GM13976 (cell line): ENCODE data around the gene MYLIP.

Experiments
- DNase-seq: peaks from one replicate; pipeline ENCODE4 v3.0.0; 2012; ENCODE audit warnings: low spot score
- in situ Hi-C: fragments of 300-500 bp; cut with MboI; formaldehyde crosslinking; loops from one replicate; pipeline ENCODE4 v1.12.0; 2022; ENCODE audit warnings: low sequenced_read_pairs, mixed read lengths, inconsistent platforms; ENCODE audit not compliant: unreplicated experiment
- TF ChIP-seq, protein P1 (sequence below): IDR thresholded peaks from 2 replicates; pipeline ENCODE4 v1.5.1; 2012; ENCODE audit warnings: borderline replicate concordance, mild to moderate bottlenecking; ENCODE audit not compliant: insufficient read depth; ENCODE audit errors: extremely low read depth, missing control alignments, control extremely low read depth

Gene MYLIP

DNA sequence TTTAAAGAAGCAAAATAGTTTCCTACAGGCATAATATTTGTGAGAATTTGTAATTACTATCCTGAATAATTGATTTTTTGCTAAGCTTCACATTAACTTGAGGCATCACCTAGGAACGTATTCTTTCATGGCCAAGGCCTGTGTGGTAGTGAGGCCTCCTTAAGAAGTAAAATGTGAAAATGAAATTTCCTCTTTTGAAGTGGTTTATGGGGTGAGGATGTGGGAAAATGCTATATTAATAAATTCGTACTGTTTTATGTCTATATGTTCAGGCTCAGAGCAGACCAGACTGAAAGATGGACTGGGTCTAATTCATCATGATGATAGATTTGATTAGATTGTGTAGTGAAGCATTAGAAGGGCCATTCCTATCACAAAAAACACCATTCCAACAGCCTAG, 33.1 kb downstream of the MYLIP start:
- DNase-seq, result no peak
- in situ Hi-C loops, result no loop called here
- TF ChIP-seq, protein P1, sequence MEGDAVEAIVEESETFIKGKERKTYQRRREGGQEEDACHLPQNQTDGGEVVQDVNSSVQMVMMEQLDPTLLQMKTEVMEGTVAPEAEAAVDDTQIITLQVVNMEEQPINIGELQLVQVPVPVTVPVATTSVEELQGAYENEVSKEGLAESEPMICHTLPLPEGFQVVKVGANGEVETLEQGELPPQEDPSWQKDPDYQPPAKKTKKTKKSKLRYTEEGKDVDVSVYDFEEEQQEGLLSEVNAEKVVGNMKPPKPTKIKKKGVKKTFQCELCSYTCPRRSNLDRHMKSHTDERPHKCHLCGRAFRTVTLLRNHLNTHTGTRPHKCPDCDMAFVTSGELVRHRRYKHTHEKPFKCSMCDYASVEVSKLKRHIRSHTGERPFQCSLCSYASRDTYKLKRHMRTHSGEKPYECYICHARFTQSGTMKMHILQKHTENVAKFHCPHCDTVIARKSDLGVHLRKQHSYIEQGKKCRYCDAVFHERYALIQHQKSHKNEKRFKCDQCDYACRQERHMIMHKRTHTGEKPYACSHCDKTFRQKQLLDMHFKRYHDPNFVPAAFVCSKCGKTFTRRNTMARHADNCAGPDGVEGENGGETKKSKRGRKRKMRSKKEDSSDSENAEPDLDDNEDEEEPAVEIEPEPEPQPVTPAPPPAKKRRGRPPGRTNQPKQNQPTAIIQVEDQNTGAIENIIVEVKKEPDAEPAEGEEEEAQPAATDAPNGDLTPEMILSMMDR, result no peak

DNA sequence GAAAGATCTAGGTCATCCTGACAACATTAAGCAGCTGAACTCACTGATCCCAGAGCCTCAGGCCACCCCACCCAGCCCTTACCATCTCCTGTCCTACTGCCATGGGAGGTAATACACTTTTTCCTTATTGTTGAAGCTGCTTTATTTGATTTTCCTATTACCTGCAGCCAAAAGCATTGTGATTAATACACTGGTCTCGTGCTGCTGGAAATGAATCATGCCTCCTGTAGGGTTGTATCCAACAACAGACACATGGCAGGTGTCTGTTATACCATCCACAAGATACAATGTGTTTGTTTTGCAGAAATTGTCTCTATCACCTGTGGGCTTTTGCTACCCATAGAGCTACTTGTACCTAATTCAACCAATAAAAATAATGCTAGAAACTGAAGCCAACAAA, 34.2 kb downstream of the MYLIP start:
- in situ Hi-C loops, result no loop called here
- no peak for DNase-seq
- TF ChIP-seq, protein P1, result no peak

DNA sequence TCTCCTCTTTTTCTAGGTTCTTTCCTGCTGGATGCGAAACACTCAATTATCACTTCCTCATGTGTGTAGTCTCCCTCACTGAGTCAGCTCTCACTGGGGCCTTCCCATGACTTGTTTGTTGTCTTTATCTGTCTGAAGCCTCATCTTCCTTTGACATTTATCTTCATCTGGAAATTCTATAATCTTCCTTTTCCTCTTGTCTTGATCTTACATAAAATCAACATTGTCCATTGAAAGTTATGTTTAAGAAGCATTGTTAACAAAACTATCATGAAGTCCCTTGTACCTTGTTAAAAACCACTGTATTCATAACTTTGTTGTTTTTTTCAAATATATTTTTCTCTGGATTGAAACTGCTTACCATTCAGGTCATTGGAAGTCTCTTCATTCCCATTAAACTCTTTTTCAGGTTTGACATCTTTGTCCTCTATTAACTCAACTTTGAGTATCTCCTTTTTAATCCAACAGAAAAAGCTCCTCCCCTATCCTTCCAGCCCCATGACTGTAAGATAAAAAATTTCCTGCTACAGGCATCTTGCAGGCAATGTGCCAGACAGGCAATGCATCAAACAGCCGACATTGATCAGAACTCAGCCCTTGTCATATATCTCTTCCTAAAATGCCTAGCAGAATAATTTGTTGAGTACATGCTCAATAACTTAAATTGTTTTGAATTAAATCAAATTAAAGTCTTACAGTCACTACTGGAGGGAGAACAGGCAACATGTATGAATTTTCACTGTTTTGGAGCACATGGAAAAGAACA, 34.8 kb downstream of the MYLIP start:
- TF ChIP-seq, protein P1, result no peak
- in situ Hi-C loops, result no loop called here
- DNase-seq, result no peak

DNA sequence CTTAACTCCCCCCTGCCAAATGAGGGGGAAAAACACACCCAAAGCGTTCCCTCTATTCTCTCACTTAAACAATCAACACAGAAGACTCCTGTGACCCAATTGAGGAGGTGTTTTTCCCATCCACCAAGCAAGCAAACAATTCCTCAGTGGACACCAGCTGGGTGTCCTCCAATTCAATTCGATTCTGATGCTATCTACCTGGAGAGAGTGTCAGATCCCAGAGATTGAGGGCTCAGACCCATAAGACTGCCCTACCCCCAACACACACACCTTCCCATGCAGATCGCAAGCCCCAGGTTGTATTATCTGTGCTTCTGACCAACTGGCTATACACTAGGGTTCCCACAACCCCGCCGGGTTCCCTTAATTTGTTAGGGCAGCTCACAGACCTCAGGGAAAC, 36.8 kb downstream of the MYLIP start:
- no peak for DNase-seq
- TF ChIP-seq, protein P1, result no peak
- in situ Hi-C loops, result no loop called here

DNA sequence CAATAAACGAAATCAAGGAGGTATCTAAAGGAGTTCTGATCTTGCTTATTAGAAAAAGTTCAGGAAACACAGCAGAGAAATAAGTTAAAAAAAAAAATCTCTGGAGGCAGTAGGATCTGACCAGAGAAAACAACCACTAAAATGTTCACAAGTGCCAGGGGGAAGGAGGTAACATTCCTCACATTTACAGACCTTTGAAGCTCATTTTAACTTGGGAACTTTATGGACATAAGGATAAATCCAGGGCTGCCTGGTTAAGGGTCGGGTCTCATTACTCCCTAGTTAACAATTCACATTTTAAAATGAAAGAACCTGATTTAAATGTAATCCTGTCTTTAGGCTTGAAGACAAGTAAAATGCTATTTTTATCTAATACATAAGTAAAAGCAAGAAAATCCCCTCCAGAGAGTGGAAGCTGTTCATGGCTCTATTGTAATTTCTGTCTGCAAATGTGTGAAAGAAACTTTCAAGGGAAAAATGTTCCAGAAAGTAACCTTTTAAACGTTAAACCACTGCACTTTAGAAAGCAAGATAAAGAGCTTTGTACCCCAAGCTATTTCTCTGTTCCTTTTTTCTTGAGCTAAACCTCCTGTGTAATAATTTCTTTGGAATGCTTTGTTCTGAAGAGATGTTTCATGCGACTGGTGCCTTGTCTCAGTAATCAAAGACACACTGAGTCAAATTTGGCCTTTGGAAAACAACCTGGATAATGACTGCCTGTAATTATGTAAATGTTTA, 38.2 kb downstream of the MYLIP start:
- in situ Hi-C loops, result no loop called here
- TF ChIP-seq, protein P1, result no peak
- no peak for DNase-seq

DNA sequence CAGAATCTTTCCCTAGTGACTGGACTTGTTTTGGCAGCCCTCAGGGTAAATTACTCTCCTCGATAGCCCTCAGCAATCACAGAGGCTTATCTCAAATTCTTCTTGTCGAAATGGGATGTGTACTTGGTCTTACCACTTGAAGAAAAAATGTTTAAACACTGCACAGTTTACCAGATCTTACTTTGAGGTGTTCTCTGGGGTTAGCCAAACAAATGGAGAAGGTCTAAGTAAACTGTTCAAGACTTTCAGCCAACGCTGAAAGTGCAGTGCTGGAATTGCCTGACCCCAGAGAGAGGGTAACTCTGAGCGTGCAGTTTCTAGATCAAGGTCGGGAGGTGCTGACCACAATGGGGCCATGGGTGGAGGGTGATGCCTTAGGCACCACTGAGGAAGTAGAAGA, 39.2 kb downstream of the MYLIP start:
- TF ChIP-seq, protein P1, result no peak
- no peak for DNase-seq
- in situ Hi-C loops, result no loop called here

DNA sequence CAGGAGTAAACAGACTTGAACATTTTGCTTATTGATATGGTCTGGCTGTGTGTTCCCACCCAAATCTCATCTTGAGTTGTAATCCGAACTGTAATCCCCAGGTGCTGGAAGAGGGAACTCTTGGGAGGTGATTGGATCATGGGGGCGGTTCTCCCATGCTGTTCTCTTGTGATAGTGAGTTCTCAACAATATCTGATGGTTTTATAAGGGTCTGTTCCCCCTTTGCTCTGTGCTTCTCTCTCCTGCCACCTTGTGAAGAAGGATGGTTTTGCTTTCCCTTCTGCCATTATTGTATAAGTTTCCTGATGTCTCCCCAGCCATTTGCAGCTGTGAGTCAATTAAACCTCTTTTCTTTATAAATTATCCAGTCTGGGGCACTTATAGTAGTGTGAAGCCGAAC, 40.0 kb downstream of the MYLIP start:
- DNase-seq, result no peak
- in situ Hi-C loops, result no loop called here
- TF ChIP-seq, protein P1, result peak; percentile 44
